GM21360 (cell line): ENCODE measurements around the gene TSR1.

Source experiments
- ATAC-seq: cut with Tn5 transposase; IDR thresholded peaks from one replicate; pipeline ENCODE4 v1.9.1; 2021; ENCODE audit warnings: mild to moderate bottlenecking, moderate library complexity; ENCODE audit not compliant: unreplicated experiment

TSR1 gene

GRCh38 chr17:2336215-2336851 lies at the start of gene TSR1:
TSR1 (minus strand) TSS chr17:2336457; CDS start chr17:2336427, 30 bp downstream.
- ATAC-seq = peak; percentile 63

- ATAC-seq = no peak
Measured at GRCh38 chr17:2385240-2386210, 49.3 kb upstream of the TSR1 start.

- ATAC-seq = no peak
Measured at GRCh38 chr17:2384439-2385127, 48.3 kb upstream of the TSR1 start.

DNA sequence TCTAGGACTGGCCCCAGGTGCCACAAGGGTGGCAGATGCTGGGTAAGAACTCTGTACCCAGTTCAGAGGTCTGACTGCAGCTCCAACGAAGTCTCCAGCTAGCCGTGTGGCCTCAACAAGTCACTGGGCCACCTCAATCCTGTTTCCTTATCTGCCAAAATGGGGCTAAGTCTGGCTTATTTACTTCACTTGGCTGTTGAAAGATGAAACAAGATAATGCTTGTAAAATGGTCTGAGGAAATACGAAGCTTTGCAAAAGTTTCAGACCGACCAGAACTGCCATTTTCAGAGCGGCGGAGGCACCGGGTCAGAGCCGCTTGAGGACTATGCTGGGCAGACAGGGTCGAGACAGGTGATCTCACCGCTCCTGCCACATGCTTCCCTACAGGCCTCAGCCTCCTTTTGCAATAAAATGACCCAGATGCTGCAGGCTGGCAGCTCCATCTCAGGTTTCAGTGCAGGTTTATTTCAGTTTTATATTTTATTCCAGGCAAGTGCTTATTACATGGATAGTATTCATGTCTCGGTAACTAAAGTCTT lies 47.4 kb upstream of the TSR1 start:
- no peak for ATAC-seq

GRCh38 chr17:2380950-2381649 lies 44.8 kb upstream of the TSR1 start:
- ATAC-seq = no peak

GRCh38 chr17:2380226-2380922 lies 44.1 kb upstream of the TSR1 start:
- no peak for ATAC-seq

DNA sequence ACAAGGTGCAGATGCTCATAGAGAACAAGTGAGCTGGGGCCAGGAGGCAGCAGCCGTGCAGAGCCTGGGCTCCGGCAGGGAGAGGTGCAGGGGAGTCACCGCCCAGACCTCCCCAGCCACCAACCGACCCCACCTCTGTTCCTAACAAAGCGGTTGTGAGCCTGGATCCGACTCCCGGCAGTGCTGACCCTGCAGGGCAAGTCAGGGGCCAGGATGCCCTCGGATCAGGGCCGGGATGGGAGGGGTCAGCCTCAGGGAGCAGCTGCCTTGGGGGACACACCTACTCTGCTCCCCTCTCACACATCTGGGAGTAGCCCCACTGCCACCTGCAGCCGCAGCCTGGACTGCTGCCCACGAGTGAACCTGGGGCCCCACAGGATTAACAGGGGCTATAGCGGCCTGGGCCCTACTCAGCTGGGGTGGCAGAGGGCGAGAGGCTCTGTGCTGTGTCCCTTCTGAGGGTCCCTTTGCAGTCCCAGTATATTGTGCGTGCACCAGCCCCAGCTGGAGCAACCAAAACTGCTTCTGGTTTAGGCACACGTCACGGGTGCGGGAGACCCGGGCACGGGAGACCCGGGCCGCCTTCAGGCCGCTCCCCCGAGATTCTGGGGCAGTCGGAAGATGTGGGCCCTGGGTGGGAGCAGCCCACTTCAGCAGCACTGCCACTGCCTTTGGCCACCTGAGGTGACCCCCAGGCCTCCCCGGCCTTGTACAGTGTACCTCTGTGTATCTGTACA lies 43.4 kb upstream of the TSR1 start:
- ATAC-seq = no peak

DNA sequence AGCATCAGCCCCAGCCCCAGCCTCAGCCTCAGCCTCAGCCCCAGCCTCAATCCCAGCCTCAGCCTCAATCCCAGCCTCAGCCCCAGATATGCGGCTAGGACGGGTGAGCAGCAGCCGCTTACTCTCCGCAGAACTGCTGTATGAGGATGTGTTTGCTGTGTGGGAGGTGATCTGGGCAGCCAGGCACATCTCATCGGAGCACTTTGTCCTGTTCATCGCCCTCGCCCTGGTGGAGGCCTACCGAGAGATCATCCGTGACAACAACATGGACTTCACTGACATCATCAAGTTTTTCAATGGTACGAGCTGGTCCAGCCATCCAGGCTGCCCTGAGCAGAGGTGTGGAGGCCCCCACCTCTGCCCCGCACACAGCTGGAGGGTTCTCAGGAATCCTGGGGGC lies 42.6 kb upstream of the TSR1 start:
- ATAC-seq = no peak

DNA sequence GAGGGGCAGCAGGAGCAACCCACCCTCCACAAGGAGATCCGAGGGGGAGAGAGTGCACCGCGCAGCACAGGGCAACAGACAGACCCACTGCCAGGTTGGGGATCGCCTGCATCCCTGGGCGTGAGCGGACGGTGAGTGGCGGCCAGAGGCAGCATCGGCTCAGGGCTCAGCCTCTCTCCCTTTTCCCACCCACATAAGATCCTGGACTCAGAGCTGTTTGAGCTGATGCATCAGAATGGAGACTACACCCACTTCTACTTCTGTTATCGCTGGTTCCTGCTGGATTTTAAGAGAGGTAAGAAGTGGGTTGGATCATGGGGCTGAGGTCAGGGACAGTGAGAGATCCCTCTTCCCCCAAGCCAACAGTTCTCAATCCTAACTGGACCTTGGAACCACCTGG lies 41.4 kb upstream of the TSR1 start:
- no peak for ATAC-seq

GRCh38 chr17:2376107-2376506 lies 39.9 kb upstream of the TSR1 start:
- ATAC-seq = no peak

DNA sequence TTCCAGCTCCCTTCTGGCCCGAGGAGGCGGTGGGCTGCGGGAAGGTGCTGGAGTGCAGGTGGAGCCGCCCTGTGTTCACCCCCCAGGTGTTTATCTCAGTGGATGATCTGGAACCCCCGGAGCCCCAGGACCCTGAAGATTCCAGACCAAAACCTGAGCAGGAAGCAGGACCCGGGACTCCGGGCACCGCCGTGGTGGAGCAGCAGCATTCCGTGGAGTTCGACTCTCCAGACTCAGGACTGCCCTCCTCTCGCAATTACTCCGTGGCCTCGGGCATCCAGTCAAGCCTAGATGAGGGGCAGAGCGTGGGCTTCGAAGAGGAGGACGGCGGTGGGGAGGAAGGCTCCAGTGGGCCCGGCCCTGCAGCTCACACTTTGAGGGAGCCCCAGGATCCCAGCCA lies 39.1 kb upstream of the TSR1 start:
- no peak for ATAC-seq

DNA sequence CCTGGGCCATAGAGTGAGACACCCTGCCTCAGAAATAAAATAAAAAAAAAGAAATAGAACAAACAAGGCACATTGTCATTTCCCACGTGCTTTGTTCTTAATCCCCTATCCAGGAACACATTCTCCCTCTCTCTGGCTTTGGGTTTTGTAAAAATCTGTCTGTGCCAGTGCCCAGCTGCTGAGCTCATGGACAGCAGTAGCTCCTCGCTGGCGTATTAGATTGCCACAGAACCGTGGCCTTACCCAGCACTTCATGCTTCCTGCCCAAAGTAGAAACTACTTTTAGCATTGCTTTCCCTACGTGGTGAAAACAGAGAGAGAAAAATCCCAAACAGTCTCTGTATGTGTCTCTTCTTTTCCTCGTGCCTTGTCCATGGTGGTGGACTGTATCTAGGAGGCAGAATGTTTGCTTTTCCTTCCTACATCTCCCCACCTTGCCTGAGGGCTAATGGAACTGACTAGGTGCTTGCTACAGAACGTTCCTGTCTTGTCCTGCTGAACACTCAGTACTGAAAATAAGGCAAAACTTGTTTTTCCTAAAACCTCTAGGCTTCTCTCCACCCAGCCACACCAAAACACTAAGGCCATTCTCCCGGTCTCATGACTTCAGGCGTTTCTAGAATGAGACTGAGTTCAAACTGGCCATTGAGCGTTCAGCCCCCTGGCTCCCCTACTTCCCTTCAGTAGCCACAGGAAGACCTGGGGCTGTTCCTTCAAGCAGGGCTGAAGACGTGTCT lies 38.5 kb upstream of the TSR1 start:
- no peak for ATAC-seq

DNA sequence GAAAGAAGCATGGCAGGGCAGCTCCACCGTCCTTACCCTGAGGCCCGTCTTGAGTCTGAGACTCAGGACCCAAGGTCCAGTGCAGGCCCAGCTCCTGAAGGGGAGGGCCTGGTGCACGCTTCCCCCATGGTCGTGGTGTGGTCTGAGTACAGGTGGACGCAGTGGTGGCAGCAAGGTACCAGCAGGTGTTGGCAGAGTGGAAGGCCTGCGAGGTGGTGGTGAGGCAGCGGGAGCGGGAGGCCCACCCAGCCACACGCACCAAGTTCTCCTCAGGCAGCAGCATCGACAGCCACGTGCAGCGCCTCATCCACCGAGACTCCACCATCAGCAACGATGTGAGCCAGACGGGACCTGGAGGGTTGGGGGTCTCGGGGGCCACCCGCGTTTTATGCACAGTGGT lies 36.9 kb upstream of the TSR1 start:
- no peak for ATAC-seq

- ATAC-seq = no peak
Measured at GRCh38 chr17:2372681-2373080, 36.4 kb upstream of the TSR1 start.

GRCh38 chr17:2372180-2372579 lies 35.9 kb upstream of the TSR1 start:
- ATAC-seq = no peak

- no peak for ATAC-seq
Measured at GRCh38 chr17:2371183-2372130, 35.2 kb upstream of the TSR1 start.

DNA sequence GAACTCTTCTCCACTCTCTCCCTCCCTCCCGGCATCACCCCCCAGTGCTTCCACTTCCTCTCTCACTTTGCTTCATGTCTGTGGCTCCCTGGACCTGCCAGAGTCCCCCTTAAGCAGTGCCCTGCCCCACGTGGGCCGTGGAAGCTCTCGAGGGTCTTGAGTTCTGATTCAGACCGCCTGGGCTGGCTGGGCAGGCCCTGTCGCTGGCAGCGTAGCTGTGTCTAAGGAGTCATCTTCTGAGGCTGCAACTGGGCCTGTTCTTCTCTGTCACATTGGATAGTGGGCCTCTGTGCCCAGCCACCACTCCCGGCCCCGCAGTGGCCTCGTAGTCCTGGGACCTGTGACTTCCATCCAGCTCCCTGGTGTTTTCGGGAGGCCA lies 33.9 kb upstream of the TSR1 start:
- ATAC-seq = no peak
